CD14-positive monocyte (primary cell): ENCODE data around the gene MORN5. TPM values are rescaled to one million over a fixed set of nuclear protein-coding genes. Genes with fewer than 3 reads are reported as not detected.

ENCODE experiments used
- DNase-seq, 3 donors: peaks; one replicate each; pipeline ENCODE4 v3.0.0-alpha.2; 2011 to 2022
- H2AFZ ChIP-seq: 2 replicates; pipeline ENCODE4 v1.6.0; 2012; ENCODE audit warnings: mild to moderate bottlenecking, low read depth, low read length, inconsistent platforms; ENCODE audit not compliant: insufficient read depth, poor library complexity, severe bottlenecking
- H3K27ac ChIP-seq, 2 donors: 1 replicate in 1 of 2; 2 replicates in 1 of 2; pipeline ENCODE4 v1.5.1; 2012 to 2013; ENCODE audit warnings: low read length in 2 of 2, control low read depth in 1 of 2, inconsistent platforms in 1 of 2, low read depth in 1 of 2, mild to moderate bottlenecking in 1 of 2
- H3K27me3 ChIP-seq, 2 donors: one replicate each; pipeline versions ENCODE4 v1.6.0 to v1.6.1; 2011 to 2013; ENCODE audit warnings: low read length in 2 of 2; ENCODE audit not compliant: control insufficient read depth in 2 of 2, insufficient read depth in 2 of 2
- H3K36me3 ChIP-seq, 2 donors: replicated peaks in 1 of 2; 1 replicate in 1 of 2; 2 replicates in 1 of 2; pipeline versions ENCODE4 v1.5.1 to v1.6.1; 2012 to 2013; ENCODE audit warnings: low read length in 2 of 2, control low read depth in 1 of 2, inconsistent platforms in 1 of 2, mild to moderate bottlenecking in 1 of 2; ENCODE audit not compliant: insufficient read depth in 2 of 2, control insufficient read depth in 1 of 2
- H3K4me1 ChIP-seq, 2 donors: 1 replicate in 1 of 2; 2 replicates in 1 of 2; pipeline versions ENCODE4 v1.5.1 to v1.6.1; 2012 to 2013; ENCODE audit warnings: low read length in 2 of 2, control low read depth in 1 of 2, inconsistent platforms in 1 of 2, mild to moderate bottlenecking in 1 of 2, moderate library complexity in 1 of 2; ENCODE audit not compliant: insufficient read depth in 2 of 2, control insufficient read depth in 1 of 2
- H3K4me2 ChIP-seq: replicated peaks from 2 replicates; pipeline ENCODE3; 2012; ENCODE audit warnings: low read length, moderate library complexity, mild to moderate bottlenecking; ENCODE audit not compliant: poor library complexity, severe bottlenecking; ENCODE audit errors: extremely low read depth
- H3K4me3 ChIP-seq, 3 experiments: fragments of 200-600 bp in 1 of 3; sonication (generic) in 1 of 3; replicated peaks in 1 of 3; 1 replicate in 2 of 3; 2 replicates in 1 of 3; pipeline ENCODE4 v1.5.1; 2011 to 2013; ENCODE audit warnings: low read length in 3 of 3, mild to moderate bottlenecking in 3 of 3, control low read depth in 2 of 3, low read depth in 2 of 3, inconsistent platforms in 1 of 3, moderate library complexity in 1 of 3
- H3K79me2 ChIP-seq: 2 replicates; pipeline ENCODE4 v1.6.0; 2012; ENCODE audit warnings: mild to moderate bottlenecking, control low read depth, inconsistent platforms, low read length, moderate library complexity; ENCODE audit not compliant: insufficient read depth
- H3K9ac ChIP-seq: 2 replicates; pipeline ENCODE4 v1.6.0; 2017; ENCODE audit warnings: low read length, mild to moderate bottlenecking; ENCODE audit not compliant: insufficient read depth, poor library complexity, severe bottlenecking
- H3K9me3 ChIP-seq, 2 donors: replicated peaks in 1 of 2; 1 replicate in 1 of 2; 2 replicates in 1 of 2; pipeline versions ENCODE4 v1.5.1 to v1.6.1; 2012 to 2013; ENCODE audit warnings: low read length in 2 of 2, control low read depth in 1 of 2; ENCODE audit not compliant: control insufficient read depth in 1 of 2, insufficient read depth in 1 of 2
- H4K20me1 ChIP-seq: 2 replicates; pipeline ENCODE4 v1.6.0; 2012; ENCODE audit warnings: mild to moderate bottlenecking, low read length, control low read depth, moderate library complexity; ENCODE audit not compliant: insufficient read depth
- H3K27ac Mint-ChIP-seq, 7 donors: one replicate each; pipeline ENCODE4 v1.8.0; 2020; ENCODE audit warnings: mild to moderate bottlenecking in 7 of 7, mixed read lengths in 7 of 7, moderate library complexity in 6 of 7, inconsistent platforms in 2 of 7
- H3K27me3 Mint-ChIP-seq, 3 donors: one replicate each; pipeline ENCODE4 v1.8.0; 2021 to 2022; ENCODE audit warnings: low read depth in 3 of 3, mild to moderate bottlenecking in 3 of 3, mixed read lengths in 3 of 3, moderate library complexity in 3 of 3, inconsistent platforms in 1 of 3
- H3K36me3 Mint-ChIP-seq, 2 donors: one replicate each; pipeline ENCODE4 v1.8.0; 2020; ENCODE audit warnings: mixed read lengths in 2 of 2, inconsistent platforms in 1 of 2, mild to moderate bottlenecking in 1 of 2
- H3K4me1 Mint-ChIP-seq: one replicate; pipeline ENCODE4 v1.8.0; 2020; ENCODE audit warnings: mild to moderate bottlenecking, mixed read lengths
- H3K4me3 Mint-ChIP-seq, 2 donors: one replicate each; pipeline ENCODE4 v1.8.0; 2020; ENCODE audit warnings: mild to moderate bottlenecking in 2 of 2, mixed read lengths in 2 of 2, moderate library complexity in 1 of 2
- H3K9me3 Mint-ChIP-seq, 7 donors: one replicate each; pipeline ENCODE4 v1.8.0; 2020 to 2022; ENCODE audit warnings: mixed read lengths in 7 of 7, mild to moderate bottlenecking in 6 of 7, moderate library complexity in 6 of 7, inconsistent platforms in 2 of 7
- WGBS: methylation state at CpG from one replicate; pipeline ENCODE4 v1.1.5; 2013; ENCODE audit warnings: missing lambda C conversion rate; ENCODE audit not compliant: insufficient coverage; 5-methylcytosine and 5-hydroxymethylcytosine counted together
- intact Hi-C, 2 donors: fragments of 100-400 bp; cut with micrococcal nuclease; formaldehyde crosslinking; loops; one replicate each; pipeline versions ENCODE4 v1.15.0 to v1.15.1; 2023
- polyA plus RNA-seq, 3 donors: library from polyadenylated mRNA; depleted of rRNA in 1 of 3; unstranded in 2 of 3; stranded (reverse) in 1 of 3; fragments of 300-500 nt in 2 of 3; fragments of >200 nt in 1 of 3; fragmentation: Illumina TruSeq in 2 of 3; gene quantifications; 1 replicate in 2 of 3; 2 replicates in 1 of 3; pipeline ENCODE4 v1.2.3, GENCODE V29; 2012 to 2021
- TF ChIP-seq, protein P1 (sequence below): fragments of 200-600 bp; IDR thresholded peaks from one replicate; pipeline ENCODE4 v1.8.0; 2022; ENCODE audit warnings: antibody characterized with exemption, mild to moderate bottlenecking

The MORN5 gene
- polyA plus RNA-seq, 3 donors: not detected

DNA sequence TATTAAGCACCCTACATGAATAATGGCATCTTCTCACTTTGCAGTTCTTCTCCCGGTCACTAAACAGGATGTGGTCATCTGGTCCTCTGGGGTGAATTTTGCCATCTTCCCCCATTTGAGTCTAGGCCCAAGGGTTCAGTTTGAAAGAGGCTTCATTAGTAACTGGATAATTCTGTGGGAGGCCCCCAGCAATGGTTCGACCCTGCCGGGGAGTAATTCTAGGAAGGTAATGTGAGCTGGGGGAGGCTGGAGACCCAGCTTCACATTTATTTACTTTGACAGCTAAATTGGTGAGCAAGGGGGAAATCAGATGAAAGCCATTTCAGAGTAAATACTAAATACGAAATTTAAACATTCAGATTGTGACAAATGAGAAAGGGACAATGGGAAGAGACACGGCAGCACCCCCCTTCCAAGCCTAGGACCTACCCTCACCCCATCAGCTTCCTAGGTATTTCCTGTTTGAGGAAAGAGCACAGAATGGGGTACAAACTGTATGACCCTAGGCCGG lies 73.1 kb downstream of the MORN5 start:
- Histone ChIP-seq H3K4me2 (no peak overlapping the region), H3K9ac (no peak overlapping the region), H3K27me3 (peaks cover 33 to 38% of the 10 kb centered on the region in 2 donors), H3K4me1 (peaks cover 0 to 6% of the 10 kb centered on the region in 2 donors), H3K9me3 (peaks cover 0 to 13% of the 10 kb centered on the region in 2 donors), H3K4me3 (no peak overlapping the region), H3K27ac (no peak overlapping the region), H3K36me3 (no peaks in the 10 kb centered on the region), H3K79me2 (no peaks in the 10 kb centered on the region), H2AFZ (no peak overlapping the region), H4K20me1 (no peaks in the 10 kb centered on the region)
- Mint-ChIP-seq H3K27ac (no peak overlapping the region), H3K27me3 (peaks cover 8 to 14% (median 12%) of the 10 kb centered on the region in 3 donors), H3K36me3 (no peaks in the 10 kb centered on the region), H3K4me3 (no peak overlapping the region), H3K9me3 (peaks cover 0 to 5% (median 0%) of the 10 kb centered on the region in 7 donors), H3K4me1 (peaks cover 4% of the 10 kb centered on the region)
- TF ChIP-seq, protein P1, sequence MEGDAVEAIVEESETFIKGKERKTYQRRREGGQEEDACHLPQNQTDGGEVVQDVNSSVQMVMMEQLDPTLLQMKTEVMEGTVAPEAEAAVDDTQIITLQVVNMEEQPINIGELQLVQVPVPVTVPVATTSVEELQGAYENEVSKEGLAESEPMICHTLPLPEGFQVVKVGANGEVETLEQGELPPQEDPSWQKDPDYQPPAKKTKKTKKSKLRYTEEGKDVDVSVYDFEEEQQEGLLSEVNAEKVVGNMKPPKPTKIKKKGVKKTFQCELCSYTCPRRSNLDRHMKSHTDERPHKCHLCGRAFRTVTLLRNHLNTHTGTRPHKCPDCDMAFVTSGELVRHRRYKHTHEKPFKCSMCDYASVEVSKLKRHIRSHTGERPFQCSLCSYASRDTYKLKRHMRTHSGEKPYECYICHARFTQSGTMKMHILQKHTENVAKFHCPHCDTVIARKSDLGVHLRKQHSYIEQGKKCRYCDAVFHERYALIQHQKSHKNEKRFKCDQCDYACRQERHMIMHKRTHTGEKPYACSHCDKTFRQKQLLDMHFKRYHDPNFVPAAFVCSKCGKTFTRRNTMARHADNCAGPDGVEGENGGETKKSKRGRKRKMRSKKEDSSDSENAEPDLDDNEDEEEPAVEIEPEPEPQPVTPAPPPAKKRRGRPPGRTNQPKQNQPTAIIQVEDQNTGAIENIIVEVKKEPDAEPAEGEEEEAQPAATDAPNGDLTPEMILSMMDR: no peak
- intact Hi-C loops: no loop called here
- DNase-seq: no peak
- WGBS: 64% methylated on average over 1 of the region's 6 CpGs

DNA sequence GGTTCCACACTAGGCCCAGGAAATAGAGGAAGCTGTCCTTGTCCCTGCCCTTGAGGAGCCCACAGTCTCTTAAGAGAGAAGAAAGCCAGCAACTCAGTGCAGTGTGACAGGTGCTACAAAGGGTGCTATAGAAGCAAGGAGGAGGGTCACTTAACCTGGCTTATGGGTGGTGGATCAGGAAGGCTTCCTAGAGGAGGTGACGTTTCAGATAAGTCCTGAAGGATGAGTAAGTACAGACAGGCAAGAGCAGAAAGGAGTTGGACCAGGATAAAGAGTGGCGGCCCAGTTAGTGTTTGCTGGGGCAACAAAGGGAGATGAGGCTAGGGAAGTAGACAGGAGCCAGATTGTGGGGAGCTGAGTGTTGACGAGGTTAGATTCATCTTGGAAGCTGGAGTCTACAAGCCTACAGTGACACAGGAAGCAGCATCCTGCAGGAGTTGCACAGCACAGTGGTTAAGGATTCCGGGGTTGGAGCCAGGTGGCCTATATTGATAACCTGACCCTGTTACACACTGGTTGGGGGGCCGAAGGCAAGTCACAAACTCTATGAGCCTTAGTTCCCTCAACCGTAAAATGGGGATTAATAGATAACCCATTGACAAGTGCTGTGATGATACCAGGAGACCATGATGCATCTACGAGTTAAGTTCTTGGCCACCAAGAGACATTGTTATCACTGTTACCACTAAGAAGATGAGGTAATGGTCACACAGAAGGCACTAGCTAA lies 74.5 kb downstream of the MORN5 start:
- no peak for DNase-seq
- intact Hi-C loops: no loop called here
- H3K27me3 Mint-ChIP-seq: peaks cover 3 to 9% (median 6%) of the 10 kb centered on the region in 3 donors
- Histone ChIP-seq H3K79me2 (no peaks in the 10 kb centered on the region), H2AFZ (no peak overlapping the region), H4K20me1 (no peaks in the 10 kb centered on the region), H3K4me3 (no peak overlapping the region), H3K9me3 (peaks cover 0 to 10% of the 10 kb centered on the region in 2 donors), H3K36me3 (peaks cover 6 to 9% of the 10 kb centered on the region in 2 donors), H3K27ac (no peak overlapping the region), H3K4me2 (no peak overlapping the region), H3K27me3 (peaks cover 29 to 30% of the 10 kb centered on the region in 2 donors), H3K4me1 (no peaks in the 10 kb centered on the region), H3K9ac (no peak overlapping the region)
- H3K9me3 Mint-ChIP-seq: no peaks in the 10 kb centered on the region
- no peak overlapping the region for H3K27ac Mint-ChIP-seq
- TF ChIP-seq, protein P1: no peak
- H3K36me3 Mint-ChIP-seq: peaks cover 10 to 11% of the 10 kb centered on the region in 2 donors
- no peaks in the 10 kb centered on the region for H3K4me1 Mint-ChIP-seq
- no peak overlapping the region for H3K4me3 Mint-ChIP-seq
- 90% methylated on average over 4 of the region's 7 CpGs for WGBS
